Measurements from ENCODE around the gene MID1.

- TF ChIP-seq POLR2A (IDR thresholded peaks at IDR 0.05), result no peak
- TF ChIP-seq CTCF (IDR thresholded peaks at IDR 0.05), result no peak
These were observed 155.1 kb downstream of the MID1 start for GRCh38 chrX:10465254-10465653.

All from Peyer's patch (tissue), 4 donors.